NCI-H1417 (cell line): Measurements from ENCODE around the gene KLHL12.
"Not testable (repeated sequence)": the region's sequence is repeated elsewhere in the genome, so short reads cannot be mapped to it uniquely, and the experiment has no call there.

Experiments used
- DNase-seq, 3 experiments: peaks; one replicate each; lab custom pipeline; 2025; lab: John Stamatoyannopoulos, UW

The KLHL12 gene

DNA sequence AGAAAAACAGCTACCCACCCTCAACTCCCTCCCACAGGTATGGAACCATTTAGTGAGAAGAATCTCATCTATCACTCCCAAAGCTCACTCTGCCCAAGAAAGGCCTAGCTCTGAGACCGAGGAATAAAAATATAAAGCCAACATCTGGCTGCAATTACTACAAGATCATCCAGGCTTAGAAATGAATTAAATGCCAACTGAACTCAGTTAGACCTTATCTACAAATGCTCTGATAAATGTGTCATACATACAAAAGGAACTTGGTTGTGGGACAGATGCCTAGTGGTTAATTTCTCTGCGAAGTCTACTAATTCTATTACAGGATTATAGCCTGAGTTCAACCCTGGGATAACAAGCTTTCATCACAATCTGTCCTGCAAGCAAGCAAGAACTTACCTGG, 24.4 kb upstream of the KLHL12 start:
- no peak for DNase-seq

DNA sequence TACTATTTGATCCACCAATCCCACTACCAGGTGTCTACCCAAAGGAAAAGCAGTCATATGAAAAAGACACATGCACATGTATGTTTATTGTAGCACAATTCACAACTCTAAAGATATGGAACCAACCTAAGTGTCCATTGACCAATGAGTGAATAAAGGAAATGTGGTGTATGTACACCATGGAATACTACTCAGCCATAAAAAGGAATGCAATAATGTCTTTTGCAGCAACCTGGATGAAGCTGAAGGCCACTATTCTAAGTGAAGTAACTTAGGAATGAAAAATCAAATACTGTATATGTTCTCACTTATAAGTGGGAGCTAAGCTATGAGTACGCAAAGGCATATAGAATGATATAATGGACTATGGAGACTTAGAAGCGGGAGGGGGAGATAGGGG, 18.4 kb upstream of the KLHL12 start:
- DNase-seq, result no peak

DNA sequence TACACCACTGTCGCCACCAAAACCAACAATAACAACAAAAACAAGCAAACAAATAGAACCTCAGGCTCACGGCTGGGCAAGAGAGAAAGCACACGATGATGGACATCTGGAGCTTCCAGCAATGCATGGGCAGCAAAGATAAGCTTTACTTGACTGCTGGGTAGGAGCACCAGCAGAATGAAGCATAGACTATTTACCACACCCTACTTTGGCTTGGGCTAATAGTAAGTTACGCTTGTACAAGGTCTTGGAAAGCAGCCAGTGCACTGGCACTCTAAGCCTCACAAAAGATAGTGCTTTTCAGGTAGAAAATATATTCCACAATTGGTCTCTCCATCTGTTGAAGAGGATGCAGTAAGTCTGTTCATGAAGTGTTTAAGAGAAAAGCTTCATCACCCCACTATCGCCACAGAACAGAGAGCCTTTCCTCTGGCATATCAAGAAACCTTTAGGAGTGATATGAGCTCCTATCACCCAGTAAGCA, 17.4 kb upstream of the KLHL12 start:
- DNase-seq, result no peak

DNA sequence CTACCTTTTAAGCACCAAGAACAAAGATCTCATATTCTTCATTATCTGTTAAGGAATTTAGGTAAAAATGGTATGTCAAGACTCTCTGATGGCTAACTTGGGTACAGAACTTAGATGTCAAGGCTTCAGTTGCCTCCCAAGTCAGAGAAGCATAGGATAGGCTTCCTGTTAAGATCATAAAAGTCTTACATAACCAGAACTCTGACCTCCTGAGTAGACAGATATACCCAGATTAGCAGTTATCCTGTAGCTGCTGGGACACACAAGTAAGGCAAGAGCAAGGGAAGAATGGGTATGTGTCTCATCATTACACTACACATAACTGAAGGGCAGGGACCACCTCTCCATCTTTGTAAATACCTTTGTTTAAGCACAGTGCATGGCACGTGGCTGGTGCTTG, 15.4 kb upstream of the KLHL12 start:
- no peak for DNase-seq

DNA sequence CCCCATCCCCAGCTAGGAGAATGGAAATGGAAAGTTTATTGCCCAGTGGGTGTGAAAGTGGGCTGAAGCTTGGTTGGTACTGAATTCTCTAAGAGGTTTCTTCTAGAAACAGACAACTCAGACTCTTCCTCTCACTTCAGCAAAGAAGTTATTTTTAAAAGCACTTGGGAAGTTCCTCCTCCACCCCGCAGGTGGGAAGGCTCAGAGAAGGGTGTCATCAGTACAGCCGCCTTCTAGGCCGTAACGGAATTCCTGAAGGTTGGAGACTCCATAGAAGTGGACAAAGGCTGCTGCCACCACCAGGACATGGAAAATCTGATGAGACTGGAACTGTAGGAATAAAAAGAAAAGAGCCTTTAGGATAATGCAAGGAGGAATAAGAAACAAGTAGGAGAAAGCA, 14.3 kb upstream of the KLHL12 start:
- no peak for DNase-seq

GRCh38 chr1:202940561-202940960, 13.5 kb upstream of the KLHL12 start:
- no peak for DNase-seq

GRCh38 chr1:202938287-202938925, 11.4 kb upstream of the KLHL12 start:
- DNase-seq, result no peak

GRCh38 chr1:202936409-202936808, 9.4 kb upstream of the KLHL12 start:
- not testable (repeated sequence) for DNase-seq

DNA sequence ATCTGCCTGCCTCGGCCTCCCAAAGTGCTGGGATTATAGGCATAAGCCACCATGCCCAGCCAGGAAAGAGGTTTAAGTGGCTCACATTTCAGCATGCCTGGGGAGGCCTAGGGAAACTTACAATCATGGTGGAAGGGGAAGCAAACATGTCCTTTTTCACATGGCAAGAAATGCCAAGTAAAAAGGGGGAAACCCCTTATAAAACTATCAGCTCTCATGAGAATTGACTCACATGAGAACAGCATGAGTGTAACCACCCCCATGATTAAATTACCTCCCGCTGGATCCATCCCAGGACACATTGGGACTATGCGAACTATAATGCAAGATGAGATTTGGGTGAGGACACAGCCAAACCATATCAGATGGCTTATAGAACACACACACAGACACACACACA, 8.8 kb upstream of the KLHL12 start:
- DNase-seq, result no peak

DNA sequence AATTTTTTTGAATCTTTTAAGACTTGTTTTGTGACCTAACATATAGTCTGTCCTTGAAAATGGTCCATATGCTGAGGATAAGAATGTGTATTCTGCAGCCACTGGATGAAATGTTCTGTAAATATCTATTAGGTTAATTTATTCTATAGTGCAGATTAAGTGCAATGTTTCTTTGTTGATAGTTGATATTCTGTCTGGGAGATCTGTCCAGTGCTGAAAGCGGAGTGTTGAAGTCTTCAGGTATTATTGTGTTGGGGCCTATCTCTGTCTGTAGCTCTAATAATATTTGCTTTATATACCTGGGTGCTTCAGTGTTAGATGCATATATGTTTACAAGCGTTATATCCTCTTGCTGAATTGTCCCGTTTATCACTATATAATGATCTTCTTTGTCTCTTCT, 7.7 kb upstream of the KLHL12 start:
- DNase-seq, result no peak

- DNase-seq, result no peak
These were observed 5.4 kb upstream of the KLHL12 start for GRCh38 chr1:202932476-202932875.

GRCh38 chr1:202923533-202923932, 3.5 kb downstream of the KLHL12 start:
- DNase-seq, result peak in 2 of 3 experiments; percentile 15 to 64

- no peak for DNase-seq
These were observed 7.4 kb downstream of the KLHL12 start for GRCh38 chr1:202919615-202920014.

GRCh38 chr1:202915146-202915545, 11.9 kb downstream of the KLHL12 start:
- peak in 2 of 3 experiments; percentile 29 to 76 for DNase-seq

GRCh38 chr1:202912476-202912875, 14.6 kb downstream of the KLHL12 start:
- DNase-seq, result not testable (repeated sequence)

DNA sequence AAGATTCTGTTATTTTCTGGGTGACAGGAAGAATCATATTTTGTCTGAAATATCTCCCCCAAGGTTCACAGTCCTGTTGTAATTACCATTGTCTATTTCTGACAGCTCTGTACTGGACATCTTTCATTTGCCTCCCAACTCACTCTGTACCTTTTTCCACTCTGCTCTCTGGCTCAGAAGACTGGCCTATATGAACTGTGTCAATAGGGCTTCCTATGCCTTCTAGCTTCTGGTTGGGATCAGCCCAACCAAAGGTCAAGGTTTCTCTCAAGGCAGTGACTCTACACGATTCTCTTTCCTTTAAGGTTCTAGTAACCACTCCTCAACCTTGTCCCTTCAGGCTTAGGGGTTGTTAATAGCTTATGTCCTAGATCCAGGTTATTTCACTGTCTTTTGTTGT, 17.5 kb downstream of the KLHL12 start:
- DNase-seq, result no peak

- DNase-seq, result no peak
These were observed 18.0 kb downstream of the KLHL12 start for GRCh38 chr1:202908998-202909397.

DNA sequence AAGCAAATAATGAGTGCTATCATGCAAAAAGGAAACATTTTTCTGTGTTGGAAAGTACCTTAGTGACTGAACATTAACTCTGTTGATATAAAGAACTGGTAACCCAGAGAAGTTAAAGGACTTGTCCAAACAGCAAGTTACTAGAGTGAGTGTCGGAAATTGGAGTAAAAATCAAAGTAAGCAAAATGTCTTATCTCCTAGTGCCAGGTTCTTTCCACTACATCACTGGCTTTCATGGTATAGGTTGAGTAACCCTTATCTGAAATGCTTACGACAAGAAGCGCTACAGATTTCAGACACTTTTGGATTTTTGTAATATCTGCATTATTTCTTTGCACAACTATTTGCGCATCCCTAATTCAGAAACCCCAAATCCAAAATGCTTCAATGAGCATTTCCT, 21.7 kb downstream of the KLHL12 start:
- no peak for DNase-seq

GRCh38 chr1:202903808-202904207, 23.2 kb downstream of the KLHL12 start:
- DNase-seq, result not testable (repeated sequence)

GRCh38 chr1:202901555-202901954, 25.5 kb downstream of the KLHL12 start:
- no peak for DNase-seq

DNA sequence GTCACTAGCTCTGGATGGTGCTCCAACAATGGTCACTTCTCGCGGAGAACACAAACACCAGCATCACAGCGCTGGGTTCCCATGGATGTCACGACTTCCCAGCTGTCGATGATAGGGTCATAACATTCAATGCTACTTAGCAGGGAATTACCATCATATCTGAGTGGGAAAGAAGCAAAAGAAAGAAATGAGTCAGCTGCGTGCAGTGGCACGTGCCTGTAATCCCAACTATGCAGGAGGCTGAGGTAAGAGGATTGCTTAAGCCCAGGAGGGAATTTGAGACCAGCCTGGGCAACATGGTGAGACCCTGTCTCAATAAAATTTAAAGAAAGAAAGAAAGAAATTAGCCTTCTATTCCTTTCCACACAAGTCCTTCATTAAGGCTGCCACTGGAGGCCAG, 34.5 kb downstream of the KLHL12 start:
- DNase-seq, result no peak

DNA sequence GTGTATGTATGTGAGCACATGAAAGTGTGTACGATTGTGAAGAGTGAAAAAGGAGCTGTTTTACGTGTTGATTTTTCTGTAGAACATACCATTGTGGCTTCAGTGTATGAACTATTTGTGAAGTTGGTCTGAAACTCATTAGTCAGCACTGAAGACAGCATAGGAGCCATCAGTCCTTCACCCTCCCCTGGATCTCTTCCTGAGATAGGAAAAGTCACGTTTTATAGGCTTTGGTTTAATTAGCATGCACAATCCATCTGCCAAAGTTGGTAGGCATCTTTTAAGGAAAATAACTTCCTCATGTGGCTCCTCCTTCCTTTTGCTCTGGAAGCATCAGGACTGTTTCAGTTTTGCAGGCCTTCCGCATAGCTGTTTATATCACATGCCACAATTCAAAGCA, 36.6 kb downstream of the KLHL12 start:
- no peak for DNase-seq

- DNase-seq, result peak; percentile 98 to 100 (median 99)
These were observed 38.3 kb downstream of the KLHL12 start, which contains the start of gene RABIF for GRCh38 chr1:202888531-202889360. Gene RABIF (minus strand): TSS chr1:202889149. CDS start chr1:202889098, 51 bp downstream.
